Hepatocyte (in vitro differentiated cells): ENCODE measurements around the gene TMEM59. TPM values are rescaled to one million over a fixed set of nuclear protein-coding genes. Genes with fewer than 3 reads are reported as not detected.
"Not testable (repeated sequence)": the region's sequence is repeated elsewhere in the genome, so short reads cannot be mapped to it uniquely, and the experiment has no call there.

Experiments
- DNase-seq: peaks from one replicate; pipeline ENCODE4 v3.0.0-alpha.2; 2016; ENCODE audit warnings: low spot score
- H2AFZ ChIP-seq: fragments of 200-600 bp; sonication (generic); 2 replicates; pipeline ENCODE4 v1.6.0; 2016; ENCODE audit warnings: antibody characterized with exemption, mild to moderate bottlenecking
- H3K27ac ChIP-seq: fragments of 200-600 bp; sonication (generic); 2 replicates; pipeline ENCODE4 v1.5.1; 2016; ENCODE audit warnings: mild to moderate bottlenecking
- H3K27me3 ChIP-seq: fragments of 200-600 bp; sonication (generic); 2 replicates; pipeline ENCODE4 v1.6.1; 2016
- H3K36me3 ChIP-seq: fragments of 200-600 bp; sonication (generic); replicated peaks from 2 replicates; pipeline ENCODE4 v1.5.1; 2016; ENCODE audit warnings: low read depth; ENCODE audit not compliant: insufficient read depth
- H3K4me1 ChIP-seq: fragments of 200-600 bp; sonication (generic); 2 replicates; pipeline ENCODE4 v1.5.1; 2016; ENCODE audit warnings: mild to moderate bottlenecking, moderate library complexity; ENCODE audit not compliant: insufficient read depth
- H3K4me2 ChIP-seq: fragments of 200-600 bp; sonication (generic); 2 replicates; pipeline ENCODE4 v1.6.0; 2016
- H3K4me3 ChIP-seq: fragments of 200-600 bp; sonication (generic); 2 replicates; pipeline ENCODE4 v1.5.1; 2016; ENCODE audit warnings: mild to moderate bottlenecking
- H3K79me2 ChIP-seq: fragments of 200-600 bp; sonication (generic); 2 replicates; pipeline ENCODE4 v1.6.0; 2017; ENCODE audit warnings: mild to moderate bottlenecking
- H3K9me2 ChIP-seq: fragments of 200-600 bp; sonication (generic); replicated peaks from 2 replicates; pipeline ENCODE4 v1.6.0; 2017; ENCODE audit warnings: mild to moderate bottlenecking; ENCODE audit not compliant: insufficient read depth
- H3K9me3 ChIP-seq: fragments of 200-600 bp; sonication (generic); 2 replicates; pipeline ENCODE4 v1.5.1; 2016; ENCODE audit warnings: low read depth, mild to moderate bottlenecking
- H4K20me1 ChIP-seq: fragments of 200-600 bp; sonication (generic); 2 replicates; pipeline ENCODE4 v1.6.0; 2016; ENCODE audit warnings: mild to moderate bottlenecking; ENCODE audit not compliant: insufficient read depth, poor library complexity, severe bottlenecking
- CTCF ChIP-seq: fragments of 200-600 bp; sonication (generic); IDR thresholded peaks from 2 replicates; pipeline ENCODE4 v1.5.1; 2016; ENCODE audit warnings: antibody characterized with exemption, mild to moderate bottlenecking; ENCODE audit not compliant: poor library complexity
- EZH2 ChIP-seq: fragments of 200-600 bp; sonication (generic); IDR thresholded peaks from 2 replicates; pipeline ENCODE4 v1.6.1; 2016; ENCODE audit warnings: antibody characterized with exemption, mild to moderate bottlenecking, borderline replicate concordance
- EZH2phosphoT487 ChIP-seq: fragments of 200-600 bp; sonication (generic); IDR thresholded peaks from one replicate; pipeline ENCODE4 v1.6.1; 2018; ENCODE audit warnings: antibody characterized with exemption, mild to moderate bottlenecking, low read depth, moderate library complexity; ENCODE audit not compliant: unreplicated experiment, severe bottlenecking
- WGBS: methylation state at CpG from one replicate; pipeline ENCODE4 v1.1.6; 2016; ENCODE audit warnings: low lambda C conversion rate; ENCODE audit errors: missing lambda C conversion rate; 5-methylcytosine and 5-hydroxymethylcytosine counted together
- polyA plus RNA-seq: library from polyadenylated mRNA; unstranded; fragments of >200 nt; fragmentation: Nextera tagmentation; extraction: Ambion mirVana; gene quantifications from 2 replicates; pipeline ENCODE4 v1.2.1, GENCODE V29; 2016
- total RNA-seq: library from RNA; depleted of rRNA; stranded (reverse); fragments of >200 nt; gene quantifications from 2 replicates; pipeline ENCODE4 v1.2.3, GENCODE V29; 2014

The TMEM59 gene
- total and polyA plus RNA-seq, 2 experiments from 2014 or later: 714 to 1,181 TPM

- not testable (repeated sequence) for H3K9me2 ChIP-seq, H2AFZ ChIP-seq, H3K27ac ChIP-seq, H4K20me1 ChIP-seq, DNase-seq, H3K27me3 ChIP-seq, H3K9me3 ChIP-seq, H3K79me2 ChIP-seq, H3K4me3 ChIP-seq, H3K4me2 ChIP-seq, H3K4me1 ChIP-seq, H3K36me3 ChIP-seq
- WGBS: 94% methylated on average over 19 of the region's 19 CpGs
Measured at GRCh38 chr1:54003750-54004480, 49.1 kb downstream of the TMEM59 start.

- H2AFZ ChIP-seq: no peak overlapping the region
- no peaks in the 10 kb centered on the region for H3K9me3 ChIP-seq
- no peaks in the 10 kb centered on the region for H3K27me3 ChIP-seq
- H3K4me3 ChIP-seq: no peak overlapping the region
- DNase-seq: no peak
- 93% methylated on average over 12 of the region's 12 CpGs for WGBS
- H3K9me2 ChIP-seq: no peaks in the 10 kb centered on the region
- no peaks in the 10 kb centered on the region for H3K36me3 ChIP-seq
- H4K20me1 ChIP-seq: no peaks in the 10 kb centered on the region
- no peaks in the 10 kb centered on the region for H3K4me1 ChIP-seq
- H3K79me2 ChIP-seq: no peaks in the 10 kb centered on the region
- no peak overlapping the region for H3K4me2 ChIP-seq
- TF ChIP-seq CTCF: no peak
- TF ChIP-seq EZH2phosphoT487: no peak
- no peak overlapping the region for H3K27ac ChIP-seq
Measured at GRCh38 chr1:54003249-54003646, 49.8 kb downstream of the TMEM59 start.

- Histone ChIP-seq H3K9me2 (no peaks in the 10 kb centered on the region), H3K4me2 (no peak overlapping the region), H3K27me3 (no peaks in the 10 kb centered on the region), H3K79me2 (no peaks in the 10 kb centered on the region), H3K27ac (no peak overlapping the region), H3K4me3 (no peak overlapping the region), H3K9me3 (no peaks in the 10 kb centered on the region), H3K36me3 (no peaks in the 10 kb centered on the region), H2AFZ (no peak overlapping the region), H4K20me1 (no peaks in the 10 kb centered on the region), H3K4me1 (no peaks in the 10 kb centered on the region)
- no peak for DNase-seq
- no peak for TF ChIP-seq EZH2
- no peak for TF ChIP-seq EZH2phosphoT487
- no peak for TF ChIP-seq CTCF
- 75% methylated on average over 9 of the region's 9 CpGs for WGBS
Measured at GRCh38 chr1:54002544-54003248, 50.3 kb downstream of the TMEM59 start.

GRCh38 chr1:54001591-54001990 lies 51.4 kb downstream of the TMEM59 start:
- Histone ChIP-seq H3K9me2 (no peaks in the 10 kb centered on the region), H3K4me2 (no peak overlapping the region), H3K27ac (no peak overlapping the region), H3K27me3 (no peaks in the 10 kb centered on the region), H3K4me1 (no peaks in the 10 kb centered on the region), H3K79me2 (no peaks in the 10 kb centered on the region), H3K9me3 (no peaks in the 10 kb centered on the region), H3K4me3 (no peak overlapping the region), H3K36me3 (no peaks in the 10 kb centered on the region), H4K20me1 (no peaks in the 10 kb centered on the region), H2AFZ (peak overlapping the region; percentile 48)
- 38% methylated on average over 3 of the region's 3 CpGs for WGBS
- no peak for DNase-seq
- TF ChIP-seq EZH2phosphoT487: no peak
- no peak for TF ChIP-seq CTCF
- TF ChIP-seq EZH2: no peak
